ENCODE measurements around the gene ZNF518B. TPM values are rescaled to one million over a fixed set of nuclear protein-coding genes. Genes with fewer than 3 reads are reported as not detected.

Gene ZNF518B
- total RNA-seq: 10 to 100 TPM; 28.5 to 39.1 (median 29.1) TPM
- 31.6 TPM for total RNA-seq (2013)
- total RNA-seq: 51.5 to 133 (median 83.3) reads per million in 29 experiments

GRCh38 chr4:10457255-10457801 is at the start of gene ZNF518B:
Gene ZNF518B, minus strand, starts transcription at chr4:10457426. Its CDS starts 11,098 bp downstream, at chr4:10446328.
- ChIA-PET CTCF (interaction anchor here (0.5 to 1.8 kb wide), 4 partner anchors 16 to 766 kb away, joined by 3 to 5 read pairs (median 3); no protein-coding TSS in a partner anchor), POLR2A (interaction anchor here (0.6 to 1.8 kb wide), 5 partner anchors 68 to 765 kb away, joined by 3 to 7 read pairs (median 3); no protein-coding TSS in a partner anchor)
- Mint-ChIP-seq H3K27ac (peak within 1 kb of the TSS; percentile 87 to 90), H3K27me3 (peaks cover 2 to 9% of the 10 kb centered on the region in 2 donors), H3K36me3 (peaks cover 27% of the 10 kb centered on the region), H3K9me3 (peaks cover 0 to 5% (median 0%) of the 10 kb centered on the region in 3 donors), H3K4me3 (peak within 1 kb of the TSS; percentile 86 to 89 (median 88)), H3K4me1 (peaks cover 41 to 53% (median 43%) of the 10 kb centered on the region in 3 donors)
- H3K4me1 ChIP-seq (ENCODE audit: control insufficient read depth in 1 of 2, extremely low read depth in 1 of 2, insufficient read depth in 2 of 2, low read length in 2 of 2): peaks cover 4 to 33% of the 10 kb centered on the region in 2 experiments
- H3K36me3 ChIP-seq (ENCODE audit: control insufficient read depth in 2 of 2, extremely low read depth in 1 of 2, insufficient read depth in 1 of 2, low read length in 1 of 2): peaks cover 0 to 6% of the 10 kb centered on the region in 2 donors
- H3K4me3 ChIP-seq (ENCODE audit: control insufficient read depth in 1 of 2, extremely low read depth in 1 of 2, low read length in 1 of 2): peak within 1 kb of the TSS; percentile 60 to 65
- peaks cover 2 to 10% of the 10 kb centered on the region in 2 experiments for H3K27me3 ChIP-seq (replicated peaks in 1 of 2; ENCODE audit: control insufficient read depth in 2 of 2, extremely low read depth in 1 of 2, insufficient read depth in 2 of 2, low read length in 1 of 2)
- H3K9me3 ChIP-seq: no peaks in the 10 kb centered on the region
- ATAC-seq (replicated peaks in 1 of 4): peak; percentile 76 to 79 (median 78)
- WGBS (ENCODE audit: insufficient coverage): 6% methylated on average over 60 of the region's 60 CpGs
- peak within 1 kb of the TSS; percentile 41 for H3K27ac ChIP-seq (ENCODE audit: low read length)
- DNase-seq: peak; percentile 62 to 89 (median 74)

GRCh38 chr4:10506077-10506476 is 48.9 kb upstream of the ZNF518B start:
- Mint-ChIP-seq H3K9me3 (peaks cover 0 to 7% (median 0%) of the 10 kb centered on the region in 3 donors), H3K27me3 (peaks cover 3 to 5% of the 10 kb centered on the region in 2 donors), H3K27ac (no peak overlapping the region), H3K4me3 (no peak overlapping the region), H3K36me3 (no peaks in the 10 kb centered on the region), H3K4me1 (peaks cover 0 to 5% (median 5%) of the 10 kb centered on the region in 3 donors)
- Histone ChIP-seq H3K27ac (ENCODE audit: low read length) (no peak overlapping the region), H3K27me3 (replicated peaks in 1 of 2; ENCODE audit: control insufficient read depth in 2 of 2, extremely low read depth in 1 of 2, insufficient read depth in 2 of 2, low read length in 1 of 2) (no peaks in the 10 kb centered on the region), H3K4me1 (ENCODE audit: control insufficient read depth in 1 of 2, extremely low read depth in 1 of 2, insufficient read depth in 2 of 2, low read length in 2 of 2) (no peaks in the 10 kb centered on the region), H3K36me3 (ENCODE audit: control insufficient read depth in 2 of 2, extremely low read depth in 1 of 2, insufficient read depth in 1 of 2, low read length in 1 of 2) (no peaks in the 10 kb centered on the region), H3K9me3 (no peaks in the 10 kb centered on the region), H3K4me3 (ENCODE audit: control insufficient read depth in 1 of 2, extremely low read depth in 1 of 2, low read length in 1 of 2) (no peak overlapping the region)
- ChIA-PET CTCF (no interaction called here), POLR2A (no interaction called here)
- DNase-seq: no peak
- ATAC-seq (replicated peaks in 1 of 4): no peak
- WGBS (ENCODE audit: insufficient coverage): 100% methylated on average over 1 of the region's 4 CpGs

DNA sequence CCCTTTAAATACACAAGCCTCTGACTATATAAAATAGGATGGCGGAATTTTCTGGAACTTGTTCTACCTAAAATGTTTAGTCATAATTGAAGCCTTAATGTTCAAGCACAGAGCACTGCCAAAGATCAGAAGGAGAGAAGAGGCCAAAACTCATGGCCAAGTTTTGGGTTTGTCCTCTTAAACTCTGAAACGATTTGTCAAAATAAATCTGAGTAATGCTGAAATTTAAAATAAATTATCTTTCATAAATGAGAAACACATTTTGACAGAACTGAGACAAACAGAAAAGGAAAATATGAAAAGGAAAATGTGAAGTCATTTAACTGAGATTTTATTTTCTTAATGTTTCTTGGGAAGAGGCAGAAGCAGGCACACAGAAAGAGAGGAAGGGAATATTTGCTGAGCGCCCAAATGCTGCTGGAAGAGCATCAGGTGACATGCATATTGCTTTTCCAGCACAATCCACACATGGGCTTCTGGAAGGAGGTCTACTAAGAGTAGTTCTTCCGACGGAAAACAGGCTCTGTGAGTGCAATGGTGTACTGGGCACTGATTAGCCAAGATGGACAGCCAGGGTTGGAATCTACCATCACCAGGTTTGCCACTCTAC is 47.4 kb upstream of the ZNF518B start:
- 100% methylated on average over 2 of the region's 5 CpGs for WGBS (ENCODE audit: insufficient coverage)
- CTCF ChIA-PET: interaction anchor here in 1 of 2 donors (0.6 kb wide), 1 partner anchor 94 kb away, joined by 3 read pairs; no protein-coding TSS in a partner anchor
- Histone ChIP-seq H3K4me1 (ENCODE audit: control insufficient read depth in 1 of 2, extremely low read depth in 1 of 2, insufficient read depth in 2 of 2, low read length in 2 of 2) (no peaks in the 10 kb centered on the region), H3K27me3 (replicated peaks in 1 of 2; ENCODE audit: control insufficient read depth in 2 of 2, extremely low read depth in 1 of 2, insufficient read depth in 2 of 2, low read length in 1 of 2) (no peaks in the 10 kb centered on the region), H3K36me3 (ENCODE audit: control insufficient read depth in 2 of 2, extremely low read depth in 1 of 2, insufficient read depth in 1 of 2, low read length in 1 of 2) (no peaks in the 10 kb centered on the region), H3K27ac (ENCODE audit: low read length) (no peak overlapping the region), H3K9me3 (no peaks in the 10 kb centered on the region), H3K4me3 (ENCODE audit: control insufficient read depth in 1 of 2, extremely low read depth in 1 of 2, low read length in 1 of 2) (no peak overlapping the region)
- POLR2A ChIA-PET: no interaction called here
- Mint-ChIP-seq H3K4me3 (no peak overlapping the region), H3K27ac (no peak overlapping the region), H3K4me1 (peaks cover 0 to 5% (median 5%) of the 10 kb centered on the region in 3 donors), H3K27me3 (peaks cover 9 to 12% of the 10 kb centered on the region in 2 donors), H3K36me3 (no peaks in the 10 kb centered on the region), H3K9me3 (peaks cover 0 to 7% (median 0%) of the 10 kb centered on the region in 3 donors)
- no peak for DNase-seq
- no peak for ATAC-seq (replicated peaks in 1 of 4)

- Histone ChIP-seq H3K27me3 (replicated peaks in 1 of 2; ENCODE audit: control insufficient read depth in 2 of 2, extremely low read depth in 1 of 2, insufficient read depth in 2 of 2, low read length in 1 of 2) (no peaks in the 10 kb centered on the region), H3K4me1 (ENCODE audit: control insufficient read depth in 1 of 2, extremely low read depth in 1 of 2, insufficient read depth in 2 of 2, low read length in 2 of 2) (no peaks in the 10 kb centered on the region), H3K4me3 (ENCODE audit: control insufficient read depth in 1 of 2, extremely low read depth in 1 of 2, low read length in 1 of 2) (no peak overlapping the region), H3K36me3 (ENCODE audit: control insufficient read depth in 2 of 2, extremely low read depth in 1 of 2, insufficient read depth in 1 of 2, low read length in 1 of 2) (no peaks in the 10 kb centered on the region), H3K27ac (ENCODE audit: low read length) (no peak overlapping the region), H3K9me3 (no peaks in the 10 kb centered on the region)
- Mint-ChIP-seq H3K4me1 (peaks cover 0 to 5% (median 5%) of the 10 kb centered on the region in 3 donors), H3K4me3 (no peak overlapping the region), H3K27ac (no peak overlapping the region), H3K27me3 (peaks cover 15 to 16% of the 10 kb centered on the region in 2 donors), H3K36me3 (no peaks in the 10 kb centered on the region), H3K9me3 (peaks cover 0 to 7% (median 0%) of the 10 kb centered on the region in 3 donors)
- CTCF ChIA-PET: no interaction called here
- POLR2A ChIA-PET: no interaction called here
- ATAC-seq (replicated peaks in 1 of 4): no peak
- no peak for DNase-seq
- WGBS (ENCODE audit: insufficient coverage): 94% methylated on average over 3 of the region's 5 CpGs
These were observed 45.5 kb upstream of the ZNF518B start for GRCh38 chr4:10502717-10503116.

GRCh38 chr4:10500776-10501175 is 43.5 kb upstream of the ZNF518B start:
- Mint-ChIP-seq H3K27me3 (peaks cover 15 to 16% of the 10 kb centered on the region in 2 donors), H3K36me3 (no peaks in the 10 kb centered on the region), H3K4me3 (no peak overlapping the region), H3K4me1 (no peaks in the 10 kb centered on the region), H3K27ac (no peak overlapping the region), H3K9me3 (peaks cover 0 to under 1% (median 0%) of the 10 kb centered on the region in 3 donors)
- H3K9me3 ChIP-seq: no peaks in the 10 kb centered on the region
- H3K4me3 ChIP-seq (ENCODE audit: control insufficient read depth in 1 of 2, extremely low read depth in 1 of 2, low read length in 1 of 2): no peak overlapping the region
- ChIA-PET CTCF (no interaction called here), POLR2A (no interaction called here)
- H3K4me1 ChIP-seq (ENCODE audit: control insufficient read depth in 1 of 2, extremely low read depth in 1 of 2, insufficient read depth in 2 of 2, low read length in 2 of 2): no peaks in the 10 kb centered on the region
- H3K27ac ChIP-seq (ENCODE audit: low read length): no peak overlapping the region
- 89% methylated on average over 3 of the region's 6 CpGs for WGBS (ENCODE audit: insufficient coverage)
- DNase-seq (no peak), ATAC-seq (replicated peaks in 1 of 4) (no peak)
- H3K27me3 ChIP-seq (replicated peaks in 1 of 2; ENCODE audit: control insufficient read depth in 2 of 2, extremely low read depth in 1 of 2, insufficient read depth in 2 of 2, low read length in 1 of 2): no peaks in the 10 kb centered on the region
- no peaks in the 10 kb centered on the region for H3K36me3 ChIP-seq (ENCODE audit: control insufficient read depth in 2 of 2, extremely low read depth in 1 of 2, insufficient read depth in 1 of 2, low read length in 1 of 2)

- H3K4me3 ChIP-seq (ENCODE audit: control insufficient read depth in 1 of 2, extremely low read depth in 1 of 2, low read length in 1 of 2): no peak overlapping the region
- Mint-ChIP-seq H3K9me3 (no peaks in the 10 kb centered on the region), H3K27me3 (peaks cover 22% of the 10 kb centered on the region in 2 donors), H3K27ac (no peak overlapping the region), H3K36me3 (no peaks in the 10 kb centered on the region), H3K4me1 (no peaks in the 10 kb centered on the region), H3K4me3 (no peak overlapping the region)
- POLR2A ChIA-PET: no interaction called here
- H3K4me1 ChIP-seq (ENCODE audit: control insufficient read depth in 1 of 2, extremely low read depth in 1 of 2, insufficient read depth in 2 of 2, low read length in 2 of 2): no peaks in the 10 kb centered on the region
- peaks cover 0 to 7% of the 10 kb centered on the region in 2 experiments for H3K27me3 ChIP-seq (replicated peaks in 1 of 2; ENCODE audit: control insufficient read depth in 2 of 2, extremely low read depth in 1 of 2, insufficient read depth in 2 of 2, low read length in 1 of 2)
- DNase-seq (no peak), ATAC-seq (replicated peaks in 1 of 4) (no peak)
- CTCF ChIA-PET: interaction anchor here in 1 of 2 donors (0.5 kb wide), 1 partner anchor 417 kb away, joined by 3 read pairs; no protein-coding TSS in a partner anchor
- no peaks in the 10 kb centered on the region for H3K9me3 ChIP-seq
- no peaks in the 10 kb centered on the region for H3K36me3 ChIP-seq (ENCODE audit: control insufficient read depth in 2 of 2, extremely low read depth in 1 of 2, insufficient read depth in 1 of 2, low read length in 1 of 2)
- no peak overlapping the region for H3K27ac ChIP-seq (ENCODE audit: low read length)
- WGBS (ENCODE audit: insufficient coverage): 66% methylated on average over 4 of the region's 4 CpGs
These were observed 39.0 kb upstream of the ZNF518B start for GRCh38 chr4:10496200-10496599.

Data from T-cell (primary cell).